Natural killer cell (primary cell): Measurements from ENCODE around the gene CCDC172. TPM values are rescaled to one million over a fixed set of nuclear protein-coding genes. Genes with fewer than 3 reads are reported as not detected.

Experiments
- ATAC-seq, 3 donors: fragments of 150-1000 bp in 2 of 3; fragments of 200-7000 bp in 1 of 3; cut with Tn5 transposase; 1 replicate in 1 of 3; 2 replicates in 2 of 3; pipeline ENCODE4 v1.10.0; 2021; ENCODE audit warnings: mild to moderate bottlenecking in 2 of 3, moderate library complexity in 2 of 3
- DNase-seq, 2 donors: peaks; one replicate each; pipeline versions ENCODE4 v3.0.0 to v3.0.0-alpha.2; 2013 to 2021; ENCODE audit warnings: mixed read lengths in 1 of 2
- H3K27ac ChIP-seq: one replicate; pipeline ENCODE4 v1.5.1; 2013; ENCODE audit warnings: mild to moderate bottlenecking, low read length
- H3K27me3 ChIP-seq: one replicate; pipeline ENCODE4 v1.6.1; 2013; ENCODE audit warnings: low read length; ENCODE audit not compliant: control insufficient read depth, insufficient read depth
- H3K36me3 ChIP-seq: one replicate; pipeline ENCODE4 v1.6.1; 2013; ENCODE audit warnings: low read length; ENCODE audit not compliant: control insufficient read depth, insufficient read depth
- H3K4me1 ChIP-seq: one replicate; pipeline ENCODE4 v1.6.1; 2013; ENCODE audit warnings: low read length; ENCODE audit not compliant: control insufficient read depth, insufficient read depth
- H3K4me3 ChIP-seq: one replicate; pipeline ENCODE4 v1.5.1; 2013; ENCODE audit warnings: low read length
- H3K9me3 ChIP-seq: one replicate; pipeline ENCODE4 v1.6.1; 2013; ENCODE audit warnings: low read length; ENCODE audit not compliant: control insufficient read depth, insufficient read depth
- H3K27ac Mint-ChIP-seq, 2 donors: one replicate each; pipeline ENCODE4 v1.8.0; 2022; ENCODE audit warnings: mild to moderate bottlenecking in 2 of 2, mixed read lengths in 2 of 2, moderate library complexity in 1 of 2
- H3K27me3 Mint-ChIP-seq, 2 donors: one replicate each; pipeline ENCODE4 v1.8.0; 2022; ENCODE audit warnings: low read depth in 2 of 2, mixed read lengths in 2 of 2
- H3K36me3 Mint-ChIP-seq: one replicate; pipeline ENCODE4 v1.8.0; 2022; ENCODE audit warnings: mixed read lengths
- H3K4me1 Mint-ChIP-seq, 2 donors: one replicate each; pipeline ENCODE4 v1.8.0; 2022; ENCODE audit warnings: mixed read lengths in 2 of 2
- H3K4me3 Mint-ChIP-seq: one replicate; pipeline ENCODE4 v1.8.0; 2022; ENCODE audit warnings: mild to moderate bottlenecking, moderate library complexity, mixed read lengths
- H3K9me3 Mint-ChIP-seq, 2 donors: one replicate each; pipeline ENCODE4 v1.8.0; 2022; ENCODE audit warnings: mixed read lengths in 2 of 2
- WGBS: methylation state at CpG from one replicate; pipeline ENCODE4 v1.1.7; 2013; ENCODE audit warnings: missing lambda C conversion rate; ENCODE audit not compliant: insufficient coverage; 5-methylcytosine and 5-hydroxymethylcytosine counted together
- intact Hi-C: fragments of 100-400 bp; cut with micrococcal nuclease; formaldehyde crosslinking; loops from one replicate; pipeline ENCODE4 v1.14.2; 2022
- total RNA-seq, 4 donors: library from RNA; stranded (reverse); fragments of 120-200 nt in 1 of 4; gene quantifications; one replicate each; pipeline versions ENCODE4 v1.2.3 to v1.2.4, GENCODE V29; 2013 to 2022
- TF ChIP-seq, protein P1 (sequence below): fragments of 200-600 bp; IDR thresholded peaks from one replicate; pipeline ENCODE4 v1.8.0; 2022; ENCODE audit warnings: antibody characterized with exemption

Gene CCDC172
- total RNA-seq, 3 donors from 2014 or later (not counting 1 experiment from before 2014, with no cell fraction given), result not detected

DNA sequence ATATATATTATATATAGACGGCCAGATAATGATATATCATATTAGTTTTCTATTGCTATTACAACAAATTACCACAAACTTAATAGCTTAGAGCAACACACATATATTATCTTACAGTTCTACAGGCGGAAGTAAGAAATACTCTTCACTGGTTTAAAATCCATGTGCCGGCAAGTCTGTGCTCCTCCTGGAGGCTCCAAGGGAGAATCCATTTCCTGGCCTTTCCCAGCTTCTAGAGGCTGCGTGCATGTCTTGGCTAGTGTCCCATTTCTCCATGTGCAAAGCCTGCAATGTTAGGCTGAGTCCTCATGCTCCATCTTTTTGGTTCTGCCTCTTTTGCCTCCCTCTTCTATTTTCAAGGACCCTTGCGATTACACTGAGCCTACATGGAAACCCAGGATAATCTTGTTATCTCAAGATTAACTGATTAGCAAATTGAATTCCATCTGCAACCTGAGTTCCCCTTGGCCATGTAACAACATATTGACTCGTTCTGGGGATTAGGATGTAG is 79.5 kb downstream of the CCDC172 start:
- H3K4me1 ChIP-seq, result no peaks in the 10 kb centered on the region
- Mint-ChIP-seq H3K27me3 (no peaks in the 10 kb centered on the region), H3K9me3 (peaks cover 2 to 6% of the 10 kb centered on the region in 2 donors), H3K4me1 (no peaks in the 10 kb centered on the region), H3K27ac (no peak overlapping the region), H3K36me3 (no peaks in the 10 kb centered on the region), H3K4me3 (no peak overlapping the region)
- no peaks in the 10 kb centered on the region for H3K27me3 ChIP-seq
- H3K36me3 ChIP-seq, result no peaks in the 10 kb centered on the region
- H3K4me3 ChIP-seq, result no peak overlapping the region
- intact Hi-C loops, result no loop called here
- DNase-seq (no peak), ATAC-seq (no peak)
- H3K9me3 ChIP-seq, result no peaks in the 10 kb centered on the region
- H3K27ac ChIP-seq, result no peak overlapping the region
- TF ChIP-seq, protein P1, sequence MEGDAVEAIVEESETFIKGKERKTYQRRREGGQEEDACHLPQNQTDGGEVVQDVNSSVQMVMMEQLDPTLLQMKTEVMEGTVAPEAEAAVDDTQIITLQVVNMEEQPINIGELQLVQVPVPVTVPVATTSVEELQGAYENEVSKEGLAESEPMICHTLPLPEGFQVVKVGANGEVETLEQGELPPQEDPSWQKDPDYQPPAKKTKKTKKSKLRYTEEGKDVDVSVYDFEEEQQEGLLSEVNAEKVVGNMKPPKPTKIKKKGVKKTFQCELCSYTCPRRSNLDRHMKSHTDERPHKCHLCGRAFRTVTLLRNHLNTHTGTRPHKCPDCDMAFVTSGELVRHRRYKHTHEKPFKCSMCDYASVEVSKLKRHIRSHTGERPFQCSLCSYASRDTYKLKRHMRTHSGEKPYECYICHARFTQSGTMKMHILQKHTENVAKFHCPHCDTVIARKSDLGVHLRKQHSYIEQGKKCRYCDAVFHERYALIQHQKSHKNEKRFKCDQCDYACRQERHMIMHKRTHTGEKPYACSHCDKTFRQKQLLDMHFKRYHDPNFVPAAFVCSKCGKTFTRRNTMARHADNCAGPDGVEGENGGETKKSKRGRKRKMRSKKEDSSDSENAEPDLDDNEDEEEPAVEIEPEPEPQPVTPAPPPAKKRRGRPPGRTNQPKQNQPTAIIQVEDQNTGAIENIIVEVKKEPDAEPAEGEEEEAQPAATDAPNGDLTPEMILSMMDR, result no peak
- WGBS, result 85% methylated on average over 5 of the region's 6 CpGs

DNA sequence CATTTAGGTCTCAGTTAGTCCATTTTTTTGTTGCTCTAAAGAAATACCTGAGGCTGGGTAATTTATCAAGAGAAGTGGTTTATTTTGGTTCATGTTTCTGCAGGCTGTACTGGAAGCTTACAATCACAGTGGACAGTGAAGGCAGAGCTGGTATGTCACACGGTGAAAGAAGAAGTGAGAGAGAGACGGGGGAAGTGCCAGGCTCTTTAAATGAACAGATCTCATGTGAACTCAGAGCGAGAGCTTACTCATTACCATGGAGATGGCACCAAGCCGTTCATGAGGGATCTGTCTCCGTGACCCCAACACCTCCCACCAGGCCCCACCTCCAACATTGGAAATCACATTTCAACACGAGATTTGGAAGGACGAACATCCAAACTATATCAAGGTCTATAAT is 84.5 kb downstream of the CCDC172 start:
- Histone ChIP-seq H3K9me3 (no peaks in the 10 kb centered on the region), H3K4me1 (no peaks in the 10 kb centered on the region), H3K27me3 (no peaks in the 10 kb centered on the region), H3K36me3 (no peaks in the 10 kb centered on the region), H3K4me3 (no peak overlapping the region), H3K27ac (no peak overlapping the region)
- DNase-seq, result no peak
- H3K36me3 Mint-ChIP-seq, result no peaks in the 10 kb centered on the region
- 35% methylated on average over 5 of the region's 7 CpGs for WGBS
- ATAC-seq, result no peak
- H3K27ac Mint-ChIP-seq, result no peak overlapping the region
- H3K9me3 Mint-ChIP-seq, result peaks cover 2 to 5% of the 10 kb centered on the region in 2 donors
- no peaks in the 10 kb centered on the region for H3K4me1 Mint-ChIP-seq
- no peaks in the 10 kb centered on the region for H3K27me3 Mint-ChIP-seq
- intact Hi-C loops, result no loop called here
- H3K4me3 Mint-ChIP-seq, result no peak overlapping the region
- TF ChIP-seq, protein P1, result no peak

GRCh38 chr10:116410351-116410750 is 86.1 kb downstream of the CCDC172 start:
- H3K4me3 Mint-ChIP-seq, result no peak overlapping the region
- Histone ChIP-seq H3K9me3 (no peaks in the 10 kb centered on the region), H3K27me3 (no peaks in the 10 kb centered on the region), H3K36me3 (no peaks in the 10 kb centered on the region), H3K27ac (no peak overlapping the region), H3K4me1 (no peaks in the 10 kb centered on the region), H3K4me3 (no peak overlapping the region)
- WGBS, result 76% methylated on average over 4 of the region's 5 CpGs
- TF ChIP-seq, protein P1, result no peak
- H3K9me3 Mint-ChIP-seq, result peaks cover 2 to 3% of the 10 kb centered on the region in 2 donors
- ATAC-seq, result no peak
- no peak overlapping the region for H3K27ac Mint-ChIP-seq
- intact Hi-C loops, result no loop called here
- H3K27me3 Mint-ChIP-seq, result no peaks in the 10 kb centered on the region
- H3K4me1 Mint-ChIP-seq, result no peaks in the 10 kb centered on the region
- no peaks in the 10 kb centered on the region for H3K36me3 Mint-ChIP-seq
- DNase-seq, result no peak

DNA sequence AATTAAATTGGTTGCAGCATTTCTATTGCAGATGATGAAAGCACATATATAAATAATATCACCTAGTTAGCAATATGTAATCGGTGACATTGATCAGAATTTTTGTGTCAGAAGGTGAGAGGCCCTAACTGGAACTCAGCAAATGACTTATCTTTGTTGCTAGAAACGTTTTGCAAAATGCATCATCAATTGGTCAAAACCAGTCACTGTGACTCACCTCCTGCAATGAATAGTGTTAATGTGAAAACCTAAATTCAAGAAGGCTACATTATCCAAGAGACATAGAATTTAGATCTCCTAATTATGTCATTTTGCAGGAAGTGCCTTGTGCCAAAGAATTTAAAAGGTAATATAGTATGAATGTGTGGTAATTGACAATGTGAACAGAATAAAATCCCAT is 93.6 kb downstream of the CCDC172 start:
- TF ChIP-seq, protein P1, result no peak
- 61% methylated on average over 2 of the region's 2 CpGs for WGBS
- no peaks in the 10 kb centered on the region for H3K27me3 Mint-ChIP-seq

More for the DNA sequence above, 93.6 kb downstream of the CCDC172 start:
- H3K27ac Mint-ChIP-seq, result no peak overlapping the region
- H3K27ac ChIP-seq, result no peak overlapping the region
- H3K9me3 ChIP-seq, result no peaks in the 10 kb centered on the region
- H3K36me3 ChIP-seq, result no peaks in the 10 kb centered on the region
- no peaks in the 10 kb centered on the region for H3K4me1 Mint-ChIP-seq
- DNase-seq (no peak), ATAC-seq (no peak)
- H3K27me3 ChIP-seq, result no peaks in the 10 kb centered on the region
- intact Hi-C loops, result no loop called here
- peaks cover 0 to 3% of the 10 kb centered on the region in 2 donors for H3K9me3 Mint-ChIP-seq
- H3K4me1 ChIP-seq, result no peaks in the 10 kb centered on the region
- no peaks in the 10 kb centered on the region for H3K36me3 Mint-ChIP-seq
- no peak overlapping the region for H3K4me3 Mint-ChIP-seq
- H3K4me3 ChIP-seq, result no peak overlapping the region
